ENCODE results near the gene CRAT. TPM values are rescaled to one million over a fixed set of nuclear protein-coding genes. Genes with fewer than 3 reads are reported as not detected.
A peak's percentile ranks its signal among the peaks of the same experiment; 100 is the strongest.

The CRAT gene
- total RNA-seq, 1 donor from 2014 or later, result 37.4 TPM

DNA sequence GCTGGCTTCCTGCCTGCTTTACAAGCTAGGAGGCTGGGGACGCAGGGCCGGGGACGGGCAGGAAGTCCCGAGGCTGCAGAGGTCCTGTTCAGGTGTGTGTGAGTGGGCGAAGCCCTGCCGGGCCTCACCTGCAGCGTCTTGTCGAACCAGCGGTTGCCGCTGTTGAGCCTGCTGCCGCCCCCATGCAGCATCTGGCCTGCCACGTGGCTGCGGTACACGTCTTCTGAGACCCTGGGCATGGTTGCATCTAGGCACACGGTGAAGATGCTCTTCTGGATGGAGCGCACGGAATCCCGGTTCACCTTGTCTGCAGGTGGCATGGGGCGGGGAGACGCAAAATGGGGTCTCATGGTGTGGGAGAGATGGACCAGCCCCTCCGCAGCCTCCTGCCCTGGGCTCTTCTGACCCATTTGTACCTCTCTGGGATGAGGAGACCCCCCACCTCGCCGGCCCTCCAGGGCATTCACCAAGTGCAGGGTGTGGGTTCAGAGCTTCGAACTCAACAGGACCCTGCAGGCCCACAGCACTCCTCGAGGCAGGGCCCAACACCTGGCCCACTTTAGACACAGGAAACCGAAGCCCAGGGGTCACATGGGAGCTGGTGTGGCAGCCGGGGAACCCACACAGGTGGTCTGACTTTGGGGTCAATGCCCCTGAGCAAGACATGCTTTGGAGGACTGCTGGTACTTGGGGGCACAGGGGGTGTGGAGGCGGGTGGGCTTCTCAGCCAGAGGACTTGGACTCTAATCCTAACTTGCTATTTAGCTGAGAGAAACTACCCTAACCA, 10.0 kb downstream of the CRAT start:
- DNase-seq (ENCODE audit: low spot score) (no peak), ATAC-seq (no peak)
- intact Hi-C loops (cut with DNase I), result no loop called here

DNA sequence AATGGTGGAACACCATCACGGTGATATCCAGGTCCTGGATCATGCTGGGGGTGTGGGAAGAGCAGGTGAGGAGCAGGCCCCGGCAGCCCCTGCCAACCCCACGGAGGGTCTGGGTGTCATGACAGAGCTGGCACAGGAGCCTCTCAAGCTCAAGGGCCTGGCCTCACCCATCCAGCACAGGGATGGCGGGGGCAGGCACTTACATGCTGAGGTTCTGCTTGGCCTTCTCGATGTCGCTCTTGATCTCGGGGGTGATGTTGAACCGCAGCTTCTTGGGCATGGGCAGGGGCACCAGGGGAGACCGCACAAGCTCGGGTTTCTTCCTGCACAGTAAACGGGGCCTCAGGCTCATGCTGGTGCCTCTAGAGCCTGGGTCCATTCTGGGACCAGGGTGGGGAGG, 12.3 kb downstream of the CRAT start:
- no peak for DNase-seq (ENCODE audit: low spot score)
- ATAC-seq, result no peak
- intact Hi-C loops (cut with DNase I), result no loop called here

DNA sequence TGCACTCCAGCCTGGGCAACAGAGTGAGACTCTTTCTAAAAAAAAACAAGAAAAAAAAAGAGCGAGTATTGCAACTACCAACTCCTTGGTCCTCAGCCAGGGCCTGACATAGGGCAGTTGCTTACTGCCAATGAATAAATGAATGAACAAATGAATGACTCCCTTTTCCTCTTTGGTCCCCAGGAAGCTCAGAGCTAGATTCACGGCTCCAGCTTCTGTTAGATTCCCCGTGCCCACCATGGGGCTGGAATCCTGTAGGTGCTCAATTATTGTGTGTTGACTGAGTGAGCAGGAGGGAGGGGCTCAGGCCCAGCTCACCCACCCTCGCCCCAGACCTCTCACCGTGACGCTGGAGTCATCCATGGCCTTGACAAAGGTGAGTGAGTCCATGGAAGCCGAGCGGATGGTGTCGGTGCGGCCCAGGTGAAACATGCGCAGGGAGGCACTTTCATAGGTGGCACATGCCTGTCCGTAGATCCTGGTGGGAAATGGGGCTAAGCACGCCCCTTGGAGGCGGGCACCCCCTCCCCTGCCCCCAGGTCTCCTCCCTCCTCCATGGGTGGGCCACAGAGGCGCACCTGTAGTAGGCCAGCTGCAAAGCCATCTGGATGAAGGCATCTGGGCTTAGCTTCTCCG, 12.8 kb downstream of the CRAT start:
- DNase-seq (ENCODE audit: low spot score), result no peak
- intact Hi-C loops (cut with DNase I), result no loop called here
- ATAC-seq, result no peak

DNA sequence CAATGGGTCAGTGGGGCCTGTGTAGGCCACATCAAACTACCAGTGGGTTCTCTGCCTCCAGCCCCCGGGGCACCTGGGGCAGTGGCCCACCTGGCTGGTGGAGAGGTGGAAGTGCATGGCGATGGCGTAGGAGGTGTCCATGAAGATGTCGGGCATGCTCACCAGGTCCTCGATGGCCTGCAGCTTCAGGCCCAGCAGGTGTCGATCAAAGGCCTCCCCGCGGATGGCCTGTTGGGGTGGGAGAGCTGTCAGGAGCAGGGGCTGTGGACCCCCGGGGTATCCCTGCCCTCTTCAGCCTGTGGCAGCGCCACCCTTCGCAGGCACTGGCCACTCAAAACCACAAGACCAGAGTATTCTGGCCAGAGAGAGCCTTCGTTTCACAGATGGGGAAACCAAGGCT, 14.7 kb downstream of the CRAT start:
- intact Hi-C loops (cut with DNase I), result no loop called here
- no peak for DNase-seq (ENCODE audit: low spot score)
- ATAC-seq, result no peak

DNA sequence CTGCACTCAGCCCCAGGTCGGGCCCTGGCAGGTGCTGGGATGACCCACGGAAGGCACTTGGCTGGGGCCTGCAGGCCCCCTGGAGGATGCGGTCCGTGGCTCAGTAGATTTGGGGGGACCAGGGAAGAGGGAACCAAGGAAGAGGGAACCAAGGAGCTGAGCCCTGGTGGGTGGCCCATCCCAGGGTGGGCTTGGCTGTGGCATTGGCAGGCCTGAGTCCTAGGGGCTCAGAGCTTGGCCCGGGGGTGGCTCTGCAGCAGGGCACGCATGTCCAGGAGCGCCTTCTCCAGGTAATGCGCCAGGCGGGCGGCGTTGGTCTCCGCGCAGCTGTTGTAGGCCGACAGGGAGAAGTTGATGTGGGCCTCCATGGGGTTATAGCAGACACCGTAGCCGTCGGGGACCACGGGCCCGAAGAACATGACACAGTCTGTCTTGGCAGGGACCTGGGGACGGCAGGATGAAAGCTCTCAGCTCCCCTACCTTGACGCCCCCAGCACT, 15.4 kb downstream of the CRAT start:
- intact Hi-C loops (cut with DNase I), result no loop called here
- ATAC-seq (no peak), DNase-seq (ENCODE audit: low spot score) (no peak)

GRCh38 chr9:129094387-129095169, 16.0 kb downstream of the CRAT start:
- intact Hi-C loops (cut with DNase I), result no loop called here
- no peak for DNase-seq (ENCODE audit: low spot score)
- peak; percentile 11 for ATAC-seq

DNA sequence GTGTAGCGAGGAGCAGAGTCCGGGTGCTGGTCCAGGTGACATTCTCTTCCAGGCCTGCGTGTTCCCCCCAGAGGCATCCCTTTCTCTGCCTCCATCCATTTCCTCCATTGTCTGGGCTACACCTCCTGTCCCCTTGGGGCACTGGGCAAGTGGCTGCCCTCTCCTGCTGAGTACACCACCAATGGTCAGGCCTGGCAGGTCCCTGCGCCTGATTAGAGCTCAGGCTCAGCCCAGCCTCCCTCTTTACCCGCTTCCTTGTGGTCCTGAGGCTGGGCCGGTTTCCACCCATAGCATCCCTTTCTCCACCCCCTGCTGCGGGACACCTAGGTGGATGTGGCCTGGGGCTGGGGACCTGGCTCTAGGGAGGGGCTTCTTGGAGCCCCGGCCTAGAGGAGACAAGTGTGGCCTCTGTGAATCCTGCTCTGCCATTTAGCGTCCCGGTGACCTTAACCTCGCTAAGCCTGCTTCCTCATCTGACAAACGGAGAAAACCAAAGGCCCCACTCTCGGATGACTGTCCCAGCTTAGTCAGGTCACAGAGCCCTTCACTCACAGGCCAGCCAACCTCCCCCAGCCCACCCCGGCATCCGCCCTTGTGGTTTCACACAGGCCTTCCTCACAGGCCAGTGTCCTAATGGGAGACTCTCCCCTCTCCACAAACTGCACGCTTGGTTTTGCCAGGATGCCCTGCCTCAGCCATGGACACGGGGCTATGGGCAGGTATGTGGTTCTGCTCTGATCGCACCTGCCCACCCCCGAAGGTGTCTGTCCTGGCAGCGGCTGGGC, 16.8 kb downstream of the CRAT start:
- no peak for ATAC-seq
- no peak for DNase-seq (ENCODE audit: low spot score)
- intact Hi-C loops (cut with DNase I), result no loop called here

- ATAC-seq (no peak), DNase-seq (ENCODE audit: low spot score) (no peak)
- intact Hi-C loops (cut with DNase I), result no loop called here
Measured at GRCh38 chr9:129089246-129089645, 21.3 kb downstream of the CRAT start.

GRCh38 chr9:129084087-129084486, 26.5 kb downstream of the CRAT start:
- intact Hi-C loops (cut with DNase I), result no loop called here
- DNase-seq (ENCODE audit: low spot score) (no peak), ATAC-seq (no peak)

- intact Hi-C loops (cut with DNase I), result no loop called here
- ATAC-seq (no peak), DNase-seq (ENCODE audit: low spot score) (no peak)
Measured at GRCh38 chr9:129081388-129081904, 29.1 kb downstream of the CRAT start.

- peak; percentile 99 for DNase-seq (ENCODE audit: low spot score)
- intact Hi-C loops (cut with DNase I), result no loop called here
- peak; percentile 99 for ATAC-seq
Measured at GRCh38 chr9:129080601-129081387, 29.8 kb downstream of the CRAT start, which contains the start of gene DOLPP1. Gene DOLPP1, plus strand, starts transcription at chr9:129081111. Its CDS starts 21 bp downstream, at chr9:129081132.

GRCh38 chr9:129080298-129080600, 30.3 kb downstream of the CRAT start:
- intact Hi-C loops (cut with DNase I), result no loop called here
- DNase-seq (ENCODE audit: low spot score) (no peak), ATAC-seq (peak; percentile 0)

DNA sequence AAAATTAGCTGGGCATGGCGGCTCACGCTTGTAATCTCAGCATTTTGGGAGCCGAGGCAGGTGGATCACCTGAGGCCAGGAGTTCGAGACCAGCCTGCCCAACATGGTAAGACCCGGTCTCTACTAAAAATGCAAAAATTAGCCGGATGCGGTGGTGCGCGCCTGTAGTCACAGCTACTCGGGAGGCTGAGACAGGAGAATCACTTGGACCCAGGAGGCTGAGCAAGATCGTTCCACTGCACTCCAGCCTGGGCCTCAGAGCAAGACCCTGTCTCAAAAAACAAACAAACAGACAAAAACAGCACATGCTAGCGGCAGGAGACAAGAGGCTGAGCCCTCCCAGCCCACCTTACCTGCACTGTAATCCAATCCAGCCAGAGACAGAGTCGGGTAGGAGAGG, 30.8 kb downstream of the CRAT start:
- intact Hi-C loops (cut with DNase I), result no loop called here
- DNase-seq (ENCODE audit: low spot score), result no peak
- ATAC-seq, result no peak

- ATAC-seq (no peak), DNase-seq (ENCODE audit: low spot score) (no peak)
- intact Hi-C loops (cut with DNase I), result no loop called here
Measured at GRCh38 chr9:129078691-129079503, 31.7 kb downstream of the CRAT start.

DNA sequence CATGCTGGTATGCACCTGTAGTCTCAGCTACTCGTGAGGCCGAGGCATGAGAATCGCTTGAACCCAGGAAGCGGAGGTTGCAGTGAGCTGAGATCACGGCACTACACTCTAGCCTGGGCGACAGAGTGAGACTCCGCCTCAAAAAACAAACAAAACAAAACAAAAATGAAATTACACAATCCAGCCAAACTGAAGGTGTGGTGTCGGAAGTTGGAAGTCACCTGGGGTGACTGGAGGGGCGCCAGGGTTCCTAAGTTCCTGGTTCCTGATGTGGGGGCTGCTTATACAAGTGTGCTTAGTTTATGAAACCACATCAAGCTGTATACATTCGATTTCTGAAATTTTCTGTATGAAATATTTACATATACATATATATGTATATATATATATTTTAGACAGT, 33.4 kb downstream of the CRAT start:
- DNase-seq (ENCODE audit: low spot score) (no peak), ATAC-seq (no peak)
- intact Hi-C loops (cut with DNase I), result no loop called here

GRCh38 chr9:129076640-129077037, 34.0 kb downstream of the CRAT start:
- intact Hi-C loops (cut with DNase I), result no loop called here
- no peak for ATAC-seq
- DNase-seq (ENCODE audit: low spot score), result no peak

GRCh38 chr9:129075996-129076639, 34.5 kb downstream of the CRAT start:
- ATAC-seq, result no peak
- DNase-seq (ENCODE audit: low spot score), result no peak
- intact Hi-C loops (cut with DNase I), result no loop called here
